HepG2 (cell line): Measurements from ENCODE around the gene NUDT8. TPM values are rescaled to one million over a fixed set of nuclear protein-coding genes. Genes with fewer than 3 reads are reported as not detected.
A peak's percentile ranks its signal among the peaks of the same experiment; 100 is the strongest.

Experiments
- CCDC6 ChIP-seq: sonication (generic); formaldehyde crosslinking; IDR thresholded peaks from 2 replicates; pipeline ENCODE4 v1.8.1; 2022; ENCODE audit warnings: mild to moderate bottlenecking, missing genetic modification reagents, moderate library complexity
- HMG20A ChIP-seq: IDR thresholded peaks from 2 replicates; pipeline ENCODE4 v1.6.1; 2016; ENCODE audit warnings: borderline replicate concordance
- KDM5A ChIP-seq: fragments of 200-600 bp; sonication (generic); IDR thresholded peaks from 2 replicates; pipeline ENCODE4 v1.7.0; 2018; ENCODE audit warnings: antibody characterized with exemption, mild to moderate bottlenecking, low read length, borderline replicate concordance
- KLF6 ChIP-seq: IDR thresholded peaks from 2 replicates; pipeline ENCODE4 v1.8.0; 2016; ENCODE audit warnings: missing biosample characterization, missing genetic modification reagents
- LCORL ChIP-seq, 2 experiments: fragments of 450-650 bp in 1 of 2; sonication (generic) in 1 of 2; formaldehyde crosslinking in 1 of 2; IDR thresholded peaks; 2 replicates each; pipeline versions ENCODE4 v1.5.0 to v1.6.1; 2017 to 2020; ENCODE audit warnings: antibody characterized with exemption in 1 of 2, missing genetic modification reagents in 1 of 2
- PATZ1 ChIP-seq: sonication (generic); formaldehyde crosslinking; IDR thresholded peaks from 2 replicates; pipeline ENCODE4 v1.4.0; 2020; ENCODE audit warnings: missing genetic modification reagents
- SALL2 ChIP-seq: sonication (generic); formaldehyde crosslinking; IDR thresholded peaks from 2 replicates; pipeline ENCODE4 v1.8.1; 2023; ENCODE audit warnings: mild to moderate bottlenecking, missing genetic modification reagents, inconsistent platforms
- TRAFD1 ChIP-seq: sonication (generic); formaldehyde crosslinking; IDR thresholded peaks from 2 replicates; pipeline ENCODE4 v1.5.1; 2020; ENCODE audit warnings: missing genetic modification reagents, mild to moderate bottlenecking, borderline replicate concordance
- ZFAT ChIP-seq: sonication (generic); formaldehyde crosslinking; conservative IDR thresholded peaks from 2 replicates; pipeline ENCODE4 v1.8.1; 2023; ENCODE audit warnings: missing genetic modification reagents, inconsistent platforms
- ZFP37 ChIP-seq: sonication (generic); formaldehyde crosslinking; IDR thresholded peaks from 2 replicates; pipeline ENCODE4 v1.4.0; 2020; ENCODE audit warnings: missing genetic modification reagents, borderline replicate concordance
- ZHX1 ChIP-seq: sonication (generic); formaldehyde crosslinking; IDR thresholded peaks from 2 replicates; pipeline ENCODE4 v1.8.1; 2022; ENCODE audit warnings: low read depth, mild to moderate bottlenecking, missing genetic modification reagents
- ZNF18 ChIP-seq: sonication (generic); formaldehyde crosslinking; IDR thresholded peaks from 2 replicates; pipeline ENCODE4 v1.8.0; 2022; ENCODE audit warnings: mild to moderate bottlenecking, missing genetic modification reagents; ENCODE audit not compliant: insufficient replicate concordance
- ZNF207 ChIP-seq: fragments of 450-650 bp; IDR thresholded peaks from 2 replicates; pipeline ENCODE4 v1.6.1; 2016; ENCODE audit warnings: antibody characterized with exemption, borderline replicate concordance
- ZNF275 ChIP-seq: sonication (generic); formaldehyde crosslinking; IDR thresholded peaks from 2 replicates; pipeline ENCODE4 v1.8.0; 2022; ENCODE audit warnings: missing genetic modification reagents, mild to moderate bottlenecking, inconsistent platforms, borderline replicate concordance
- ZNF567 ChIP-seq: sonication (generic); formaldehyde crosslinking; IDR thresholded peaks from 2 replicates; pipeline ENCODE4 v1.8.1; 2023; ENCODE audit warnings: mild to moderate bottlenecking, missing genetic modification reagents, borderline replicate concordance
- ZNF576 ChIP-seq: sonication (generic); formaldehyde crosslinking; IDR thresholded peaks from 2 replicates; pipeline ENCODE4 v1.4.0; 2020; ENCODE audit warnings: mild to moderate bottlenecking, missing genetic modification reagents
- ZNF598 ChIP-seq: sonication (generic); formaldehyde crosslinking; IDR thresholded peaks from 2 replicates; pipeline ENCODE4 v1.5.1; 2020; ENCODE audit warnings: mild to moderate bottlenecking, missing genetic modification reagents, borderline replicate concordance
- polyA plus RNA-seq, 8 experiments: library from polyadenylated mRNA; depleted of rRNA in 3 of 8; stranded (reverse) in 7 of 8; unstranded in 1 of 8; fragments of >200 nt; fragmentation: Illumina TruSeq in 4 of 8; extraction: Trizol in 4 of 8; gene quantifications; 2 replicates each; pipeline versions ENCODE4 v1.2.1 to v1.2.3, GENCODE V29; 2011 to 2016; ENCODE audit warnings: low read depth in 4 of 8, missing spikeins in 1 of 8, mixed read lengths in 1 of 8; ENCODE audit not compliant: insufficient read depth in 1 of 8
- total RNA-seq, 5 experiments: library from RNA; depleted of rRNA; stranded (reverse); fragments of >200 nt; fragmentation: Illumina TruSeq; extraction: Trizol; gene quantifications; 2 replicates each; pipeline ENCODE4 v1.2.3, GENCODE V29; 2016; ENCODE audit warnings: low read depth in 1 of 5

The NUDT8 gene
- total and polyA plus RNA-seq, 2 of the 13 experiments (the other 11 are each of a cell fraction or from before 2014, with no cell fraction given) = 6.7 to 25.8 TPM

- TF ChIP-seq ZNF18 (CRISPR knock-in tag) (peak; percentile 61), PATZ1 (CRISPR knock-in tag) (peak; percentile 82), SALL2 (peak; percentile 79; the same call in 1 of the 2 replicates), ZFAT (CRISPR knock-in tag) (no peak), ZHX1 (CRISPR knock-in tag) (peak; percentile 87; the same call in 1 of the 2 replicates), HMG20A (CRISPR knock-in tag) (peak; percentile 29; the same call in 1 of the 2 replicates), TRAFD1 (no peak), LCORL (IDR thresholded peaks at IDR 0.05) (no peak), LCORL (CRISPR knock-in tag; IDR thresholded peaks at IDR 0.05) (no peak), ZNF567 (CRISPR knock-in tag) (0 out of 2 replicates have a peak, but pooled peaks have one; percentile 40), CCDC6 (CRISPR knock-in tag) (peak; percentile 80; the same call in 1 of the 2 replicates), ZNF598 (CRISPR knock-in tag) (no peak), ZNF275 (0 out of 2 replicates have a peak, but pooled peaks have one; percentile 29), KLF6 (peak; percentile 46; the same call in 1 of the 2 replicates), ZFP37 (CRISPR knock-in tag) (no peak), ZNF207 (no peak), ZNF576 (CRISPR knock-in tag) (no peak), KDM5A (no peak; the same call in 1 of the 2 replicates)
Measured at GRCh38 chr11:67629386-67630227, at the start of gene NUDT8 (continued).
